T-helper 2 cell treated with Interferon-gamma antibody and Interleukin-4, amounts not matched to agents 5 μg/mL and 100 μg/mL, for 36 hours (primary cell): Measurements from ENCODE around the gene PYCR2.

Source experiments
- DNase-seq: peaks from one replicate; pipeline ENCODE4 v3.0.0; 2021; ENCODE audit warnings: low spot score
- H3K27ac Mint-ChIP-seq: one replicate; pipeline ENCODE4 v1.8.0; 2021; ENCODE audit warnings: mild to moderate bottlenecking, mixed read lengths
- H3K27me3 Mint-ChIP-seq: one replicate; pipeline ENCODE4 v1.8.0; 2021; ENCODE audit warnings: low read depth, mixed read lengths
- H3K36me3 Mint-ChIP-seq: one replicate; pipeline ENCODE4 v1.8.0; 2021; ENCODE audit warnings: low read depth, mixed read lengths
- H3K4me1 Mint-ChIP-seq: one replicate; pipeline ENCODE4 v1.8.0; 2021; ENCODE audit warnings: low read depth, mixed read lengths
- H3K4me3 Mint-ChIP-seq: one replicate; pipeline ENCODE4 v1.8.0; 2022; ENCODE audit warnings: mild to moderate bottlenecking, moderate library complexity, mixed read lengths
- H3K9me3 Mint-ChIP-seq: one replicate; pipeline ENCODE4 v1.8.0; 2021; ENCODE audit warnings: mixed read lengths

Gene PYCR2

GRCh38 chr1:225921734-225922709 lies 2.0 kb downstream of the PYCR2 start:
- H3K4me1 Mint-ChIP-seq: peaks cover 26% of the 10 kb centered on the region
- no peaks in the 10 kb centered on the region for H3K9me3 Mint-ChIP-seq
- H3K27me3 Mint-ChIP-seq: no peaks in the 10 kb centered on the region
- peak overlapping the region; percentile 82 for H3K27ac Mint-ChIP-seq
- peak overlapping the region; percentile 94 for H3K4me3 Mint-ChIP-seq
- H3K36me3 Mint-ChIP-seq: peaks cover 44% of the 10 kb centered on the region
- no peak for DNase-seq

- H3K4me3 Mint-ChIP-seq: peak overlapping the region; percentile 5
- DNase-seq: no peak
- peaks cover 22% of the 10 kb centered on the region for H3K4me1 Mint-ChIP-seq
- peak overlapping the region; percentile 55 for H3K27ac Mint-ChIP-seq
- no peaks in the 10 kb centered on the region for H3K27me3 Mint-ChIP-seq
- H3K9me3 Mint-ChIP-seq: no peaks in the 10 kb centered on the region
- peaks cover 50% of the 10 kb centered on the region for H3K36me3 Mint-ChIP-seq
These were observed 4.1 kb downstream of the PYCR2 start for GRCh38 chr1:225919906-225920305.

DNA sequence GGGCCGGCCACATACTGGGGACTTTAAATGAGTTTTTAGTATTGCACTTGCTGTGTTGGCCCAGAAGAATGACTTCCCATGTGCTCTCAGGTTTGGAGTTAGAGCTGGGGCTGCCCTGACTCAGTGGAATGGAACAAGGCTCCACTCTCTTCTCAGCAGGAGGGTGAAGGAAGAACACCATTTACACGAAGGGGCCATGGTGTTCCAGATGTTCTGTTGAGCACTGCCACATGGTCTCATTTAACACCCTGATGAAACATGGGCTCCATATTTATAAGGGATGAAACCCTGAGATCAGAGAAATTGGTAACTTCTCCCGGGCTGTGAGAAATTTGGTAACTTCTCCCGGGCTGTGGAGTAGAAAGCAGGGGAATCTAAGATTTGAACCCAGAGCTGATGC lies 5.8 kb downstream of the PYCR2 start:
- Mint-ChIP-seq H3K27ac (no peak overlapping the region), H3K4me1 (peaks cover 22% of the 10 kb centered on the region), H3K4me3 (no peak overlapping the region), H3K9me3 (no peaks in the 10 kb centered on the region), H3K27me3 (no peaks in the 10 kb centered on the region), H3K36me3 (peaks cover 46% of the 10 kb centered on the region)
- no peak for DNase-seq

DNA sequence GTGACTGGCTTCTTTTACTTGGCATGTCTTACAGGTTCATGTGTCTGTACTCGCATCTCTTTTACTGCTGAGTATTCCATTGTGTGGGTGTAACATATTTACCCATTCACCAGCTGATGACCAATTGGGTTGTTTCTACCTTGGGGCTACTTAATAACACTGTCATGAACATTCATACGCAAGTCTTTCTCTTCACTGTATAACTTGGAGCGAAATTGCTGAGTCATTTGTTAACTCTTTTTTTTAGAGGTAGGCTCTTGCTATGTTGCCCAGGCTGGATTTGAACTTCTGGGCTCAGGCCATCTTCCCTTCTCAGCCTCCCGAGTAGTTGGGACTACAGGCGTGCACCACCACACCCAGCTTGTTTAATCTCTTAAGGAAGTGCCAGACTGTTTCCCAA lies 6.5 kb downstream of the PYCR2 start:
- DNase-seq: no peak
- Mint-ChIP-seq H3K9me3 (no peaks in the 10 kb centered on the region), H3K36me3 (peaks cover 42% of the 10 kb centered on the region), H3K27me3 (no peaks in the 10 kb centered on the region), H3K4me1 (peaks cover 16% of the 10 kb centered on the region), H3K27ac (no peak overlapping the region), H3K4me3 (no peak overlapping the region)

GRCh38 chr1:225917101-225917500 lies 6.9 kb downstream of the PYCR2 start:
- Mint-ChIP-seq H3K27me3 (no peaks in the 10 kb centered on the region), H3K4me3 (no peak overlapping the region), H3K4me1 (peaks cover 14% of the 10 kb centered on the region), H3K9me3 (no peaks in the 10 kb centered on the region), H3K36me3 (peaks cover 40% of the 10 kb centered on the region), H3K27ac (no peak overlapping the region)
- DNase-seq: no peak

DNA sequence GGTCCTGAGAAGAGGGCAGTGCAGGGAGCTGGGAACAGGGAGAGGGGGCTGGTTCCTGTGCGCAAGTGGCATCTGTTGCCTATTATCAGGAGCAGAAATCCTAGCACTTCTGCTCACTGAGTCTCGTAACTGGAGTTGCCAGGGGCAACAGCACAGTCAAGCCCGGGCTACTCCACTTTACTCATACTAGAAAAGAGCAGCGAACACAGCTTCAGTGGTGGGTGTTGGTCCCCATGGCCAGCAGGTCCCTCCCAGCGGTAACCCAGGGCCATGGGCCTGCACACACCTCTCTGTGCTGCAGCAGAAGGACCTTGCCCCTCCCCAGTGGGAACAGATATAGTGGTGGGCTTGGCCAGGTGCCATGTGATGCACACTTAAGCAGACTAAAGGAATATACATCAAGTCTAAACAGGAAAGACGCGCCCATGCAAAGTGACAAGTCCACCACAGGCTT lies 8.5 kb downstream of the PYCR2 start:
- Mint-ChIP-seq H3K9me3 (no peaks in the 10 kb centered on the region), H3K4me1 (peaks cover 5% of the 10 kb centered on the region), H3K27ac (no peak overlapping the region), H3K27me3 (peaks cover 2% of the 10 kb centered on the region), H3K4me3 (no peak overlapping the region), H3K36me3 (peaks cover 31% of the 10 kb centered on the region)
- DNase-seq: no peak

- Mint-ChIP-seq H3K4me3 (no peak overlapping the region), H3K27ac (no peak overlapping the region), H3K36me3 (peaks cover 27% of the 10 kb centered on the region)
These were observed 9.1 kb downstream of the PYCR2 start for GRCh38 chr1:225914947-225915346.

GRCh38 chr1:225914391-225914790 lies 9.7 kb downstream of the PYCR2 start:
- Mint-ChIP-seq H3K4me1 (peaks cover 9% of the 10 kb centered on the region), H3K27ac (no peak overlapping the region), H3K9me3 (no peaks in the 10 kb centered on the region), H3K4me3 (no peak overlapping the region), H3K36me3 (peaks cover 21% of the 10 kb centered on the region), H3K27me3 (peaks cover 8% of the 10 kb centered on the region)
- DNase-seq: no peak

More at GRCh38 chr1:225914947-225915346, 9.1 kb downstream of the PYCR2 start:
- H3K9me3 Mint-ChIP-seq: no peaks in the 10 kb centered on the region
- DNase-seq: no peak
- peaks cover 6% of the 10 kb centered on the region for H3K4me1 Mint-ChIP-seq
- H3K27me3 Mint-ChIP-seq: peaks cover 4% of the 10 kb centered on the region

DNA sequence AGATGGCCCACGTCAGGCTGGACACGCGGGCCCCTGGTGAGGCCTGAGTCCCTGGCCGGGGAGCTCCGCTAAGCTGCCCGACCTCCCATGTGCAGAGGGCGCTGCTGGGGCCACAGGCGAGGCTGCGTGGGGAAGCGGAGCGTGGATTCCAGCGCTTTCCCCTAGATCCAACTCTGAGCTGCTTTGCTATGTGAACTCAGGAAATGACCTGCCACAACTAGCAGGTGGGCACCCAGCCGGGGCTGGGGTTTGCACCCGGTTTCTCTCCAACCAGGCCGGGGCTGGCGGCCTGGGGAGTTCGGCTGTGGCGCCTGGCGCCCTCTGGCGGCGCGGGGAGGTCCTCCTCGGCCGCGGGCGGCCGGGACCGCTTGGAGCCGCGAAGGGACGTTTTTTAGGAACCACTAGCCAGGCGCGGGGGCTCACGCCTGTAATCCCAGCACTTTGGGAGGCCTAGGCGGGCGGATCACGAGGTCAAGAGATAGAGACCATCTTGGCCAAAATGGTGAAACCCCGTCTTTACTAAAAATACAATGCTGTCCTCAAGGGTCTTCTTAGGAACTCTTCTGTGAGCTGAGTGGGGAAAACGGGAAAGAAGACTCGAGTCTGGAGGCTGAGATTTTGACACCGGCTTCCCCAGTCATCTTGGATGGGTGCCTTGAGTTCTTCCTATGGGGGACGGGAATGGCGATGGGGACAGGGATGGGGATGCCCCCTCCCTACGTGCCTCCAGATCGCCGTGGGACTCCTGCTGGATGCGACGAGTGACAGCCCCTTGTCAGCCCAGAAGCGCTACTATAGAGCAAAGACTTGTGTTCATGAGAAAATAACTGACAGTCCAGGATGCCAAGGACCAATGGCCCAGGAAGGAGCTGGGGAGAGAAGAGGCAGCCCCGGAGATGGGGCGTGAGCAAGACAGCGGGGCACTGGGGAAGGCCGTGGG lies 12.6 kb downstream of the PYCR2 start:
- Mint-ChIP-seq H3K36me3 (peaks cover 7% of the 10 kb centered on the region), H3K9me3 (no peaks in the 10 kb centered on the region), H3K27ac (no peak overlapping the region), H3K27me3 (peaks cover 13% of the 10 kb centered on the region), H3K4me1 (peaks cover 9% of the 10 kb centered on the region), H3K4me3 (no peak overlapping the region)
- peak; percentile 62 for DNase-seq

- DNase-seq: no peak
- no peaks in the 10 kb centered on the region for H3K9me3 Mint-ChIP-seq
- peaks cover 20% of the 10 kb centered on the region for H3K27me3 Mint-ChIP-seq
- no peak overlapping the region for H3K4me3 Mint-ChIP-seq
- H3K27ac Mint-ChIP-seq: no peak overlapping the region
- H3K4me1 Mint-ChIP-seq: peaks cover 11% of the 10 kb centered on the region
- no peaks in the 10 kb centered on the region for H3K36me3 Mint-ChIP-seq
These were observed 14.6 kb downstream of the PYCR2 start for GRCh38 chr1:225909477-225909876.

GRCh38 chr1:225908773-225909172 lies 15.3 kb downstream of the PYCR2 start:
- Mint-ChIP-seq H3K9me3 (no peaks in the 10 kb centered on the region), H3K27me3 (peaks cover 23% of the 10 kb centered on the region), H3K4me3 (no peak overlapping the region), H3K4me1 (peaks cover 11% of the 10 kb centered on the region), H3K36me3 (no peaks in the 10 kb centered on the region), H3K27ac (no peak overlapping the region)
- no peak for DNase-seq

GRCh38 chr1:225908013-225908640 lies 15.9 kb downstream of the PYCR2 start:
- Mint-ChIP-seq H3K27me3 (peaks cover 26% of the 10 kb centered on the region), H3K4me3 (no peak overlapping the region)

GRCh38 chr1:225907341-225907740 lies 16.7 kb downstream of the PYCR2 start:
- H3K36me3 Mint-ChIP-seq: no peaks in the 10 kb centered on the region
- no peak for DNase-seq
- no peaks in the 10 kb centered on the region for H3K9me3 Mint-ChIP-seq
- H3K27ac Mint-ChIP-seq: no peak overlapping the region
- peaks cover 11% of the 10 kb centered on the region for H3K4me1 Mint-ChIP-seq
- H3K4me3 Mint-ChIP-seq: no peak overlapping the region
- H3K27me3 Mint-ChIP-seq: peaks cover 26% of the 10 kb centered on the region

More at GRCh38 chr1:225908013-225908640, 15.9 kb downstream of the PYCR2 start:
- H3K4me1 Mint-ChIP-seq: peaks cover 11% of the 10 kb centered on the region
- DNase-seq: no peak
- H3K36me3 Mint-ChIP-seq: no peaks in the 10 kb centered on the region
- no peaks in the 10 kb centered on the region for H3K9me3 Mint-ChIP-seq
- no peak overlapping the region for H3K27ac Mint-ChIP-seq
